Activated naive CD4-positive, alpha-beta T cell treated with anti-CD3 and anti-CD28 coated beads, Interleukin-2, amount 10 ng/mL, durations not matched to agents 7 days and 5 days (primary cell): ENCODE results near the gene KIAA1549.
"Not testable (repeated sequence)": the region's sequence is repeated elsewhere in the genome, so short reads cannot be mapped to it uniquely, and the experiment has no call there.

Experiments
- CTCF ChIA-PET: fragments of 350-600 bp; sonication (Branson Sonifier 250); formaldehyde crosslinking; loops from one replicate; lab custom pipeline; 2021; ENCODE audit warnings: antibody characterized with exemption; lab: Charles Lee
- DNase-seq: peaks from one replicate; pipeline ENCODE4 v3.0.0-alpha.2; 2020
- H3K27ac Mint-ChIP-seq: one replicate; pipeline ENCODE4 v1.8.0; 2021; ENCODE audit warnings: mild to moderate bottlenecking, moderate library complexity, mixed read lengths
- H3K27me3 Mint-ChIP-seq: one replicate; pipeline ENCODE4 v1.8.0; 2021; ENCODE audit warnings: mild to moderate bottlenecking, mixed read lengths
- H3K36me3 Mint-ChIP-seq: one replicate; pipeline ENCODE4 v1.8.0; 2021; ENCODE audit warnings: mixed read lengths
- H3K4me1 Mint-ChIP-seq: one replicate; pipeline ENCODE4 v1.8.0; 2021; ENCODE audit warnings: mixed read lengths
- H3K4me3 Mint-ChIP-seq: one replicate; pipeline ENCODE4 v1.8.0; 2021; ENCODE audit warnings: mild to moderate bottlenecking, moderate library complexity, mixed read lengths
- H3K9me3 Mint-ChIP-seq: one replicate; pipeline ENCODE4 v1.8.0; 2021; ENCODE audit warnings: mixed read lengths

KIAA1549 gene

GRCh38 chr7:138822867-138823535 is 158.2 kb downstream of the KIAA1549 start:
- no peak overlapping the region for H3K4me3 Mint-ChIP-seq
- CTCF ChIA-PET, result no interaction called here
- DNase-seq, result no peak
- H3K27ac Mint-ChIP-seq, result no peak overlapping the region
- no peaks in the 10 kb centered on the region for H3K36me3 Mint-ChIP-seq
- H3K4me1 Mint-ChIP-seq, result peaks cover 13% of the 10 kb centered on the region
- no peaks in the 10 kb centered on the region for H3K27me3 Mint-ChIP-seq
- H3K9me3 Mint-ChIP-seq, result no peaks in the 10 kb centered on the region

- CTCF ChIA-PET, result no interaction called here
- H3K9me3 Mint-ChIP-seq, result no peaks in the 10 kb centered on the region
- no peaks in the 10 kb centered on the region for H3K36me3 Mint-ChIP-seq
- no peak for DNase-seq
- no peak overlapping the region for H3K27ac Mint-ChIP-seq
- H3K4me3 Mint-ChIP-seq, result no peak overlapping the region
- H3K4me1 Mint-ChIP-seq, result peaks cover 14% of the 10 kb centered on the region
- no peaks in the 10 kb centered on the region for H3K27me3 Mint-ChIP-seq
Measured at GRCh38 chr7:138821912-138822311, 159.3 kb downstream of the KIAA1549 start.

- no peak overlapping the region for H3K4me3 Mint-ChIP-seq
- H3K27me3 Mint-ChIP-seq, result no peaks in the 10 kb centered on the region
- H3K9me3 Mint-ChIP-seq, result no peaks in the 10 kb centered on the region
- CTCF ChIA-PET, result no interaction called here
- peaks cover 2% of the 10 kb centered on the region for H3K36me3 Mint-ChIP-seq
- H3K4me1 Mint-ChIP-seq, result peaks cover 16% of the 10 kb centered on the region
- H3K27ac Mint-ChIP-seq, result no peak overlapping the region
- DNase-seq, result no peak
Measured at GRCh38 chr7:138819625-138820024, 161.6 kb downstream of the KIAA1549 start.

DNA sequence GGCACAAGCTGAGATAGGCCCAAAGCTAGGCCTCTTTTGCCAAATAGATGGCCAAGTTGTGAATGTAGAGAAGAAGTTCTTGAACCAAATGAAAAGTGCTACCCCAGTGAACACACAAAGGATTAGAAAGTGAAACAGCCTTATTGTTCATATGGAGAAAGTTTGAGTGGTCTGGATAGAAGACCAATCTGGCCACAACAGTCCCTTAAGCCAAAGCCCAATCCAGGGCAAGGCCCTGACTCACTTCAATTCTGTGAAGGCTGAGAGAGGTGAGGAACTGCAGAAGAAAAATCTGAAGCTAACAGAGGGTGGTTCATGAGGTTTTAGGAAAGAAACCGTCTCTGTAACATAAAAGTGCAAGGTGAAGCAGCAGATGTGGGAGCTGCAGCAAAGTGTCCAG is 164.5 kb downstream of the KIAA1549 start:
- no peak for DNase-seq
- peaks cover 38% of the 10 kb centered on the region for H3K4me1 Mint-ChIP-seq
- no peak overlapping the region for H3K4me3 Mint-ChIP-seq
- no peaks in the 10 kb centered on the region for H3K9me3 Mint-ChIP-seq
- CTCF ChIA-PET, result no interaction called here
- H3K27me3 Mint-ChIP-seq, result no peaks in the 10 kb centered on the region
- H3K36me3 Mint-ChIP-seq, result peaks cover 2% of the 10 kb centered on the region
- no peak overlapping the region for H3K27ac Mint-ChIP-seq

DNA sequence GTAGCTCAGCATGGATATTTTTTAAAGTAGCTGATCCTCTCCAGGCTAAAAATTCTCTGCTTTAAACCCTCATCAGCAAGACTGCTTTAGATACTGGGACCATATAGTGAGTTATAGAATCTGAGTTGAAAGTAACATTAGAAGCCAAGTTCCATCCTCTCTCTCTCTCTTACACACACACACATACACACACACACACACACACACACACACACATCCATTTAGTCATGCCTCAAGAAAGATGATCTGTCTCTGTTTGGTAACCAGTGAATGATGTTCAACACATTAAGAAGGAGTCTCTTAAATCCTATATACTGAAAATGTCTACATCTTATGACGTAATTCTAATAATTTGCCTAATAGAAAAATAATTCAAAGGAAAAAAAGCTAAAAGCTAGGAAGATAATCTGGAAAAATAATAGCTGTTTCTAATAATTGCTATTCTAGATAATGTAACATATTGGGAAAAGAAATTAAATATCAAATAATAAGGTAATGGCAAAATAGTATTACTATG is 166.3 kb downstream of the KIAA1549 start:
- DNase-seq, result no peak
- Mint-ChIP-seq H3K27me3 (no peaks in the 10 kb centered on the region), H3K36me3 (peaks cover 2% of the 10 kb centered on the region), H3K27ac (no peak overlapping the region), H3K9me3 (peaks cover 1% of the 10 kb centered on the region), H3K4me3 (peak overlapping the region; percentile 9), H3K4me1 (peaks cover 38% of the 10 kb centered on the region)
- CTCF ChIA-PET, result interaction anchor here (0.7 kb wide), 1 partner anchor 859 kb away, joined by 3 read pairs; no protein-coding TSS in a partner anchor

DNA sequence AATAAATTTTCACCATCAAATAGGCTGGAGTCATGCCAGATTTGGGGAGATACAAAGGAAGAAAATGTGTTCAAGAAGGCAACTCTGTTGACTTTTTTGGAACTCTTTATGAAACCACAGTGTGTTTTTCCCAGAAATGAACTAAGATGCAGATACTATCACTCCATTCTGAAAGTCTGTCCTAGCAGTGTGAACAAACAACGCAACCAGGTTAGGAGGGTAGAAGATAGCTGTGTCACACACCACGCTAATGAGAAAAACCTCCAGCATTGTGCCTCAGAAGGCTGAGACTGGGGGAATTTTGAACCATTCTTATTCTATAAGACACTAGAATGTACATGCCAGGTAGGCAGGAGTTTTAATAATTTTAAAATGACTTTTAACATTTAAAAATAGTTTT is 167.2 kb downstream of the KIAA1549 start:
- peaks cover 1% of the 10 kb centered on the region for H3K9me3 Mint-ChIP-seq
- CTCF ChIA-PET, result interaction anchor here (0.6 to 1.0 kb wide), 2 partner anchors 51 to 77 kb away, joined by 3 to 4 read pairs; no protein-coding TSS in a partner anchor
- peaks cover 2% of the 10 kb centered on the region for H3K36me3 Mint-ChIP-seq
- peak; percentile 24 for DNase-seq
- H3K4me3 Mint-ChIP-seq, result no peak overlapping the region
- H3K27ac Mint-ChIP-seq, result peak overlapping the region; percentile 64
- peaks cover 38% of the 10 kb centered on the region for H3K4me1 Mint-ChIP-seq
- H3K27me3 Mint-ChIP-seq, result no peaks in the 10 kb centered on the region

GRCh38 chr7:138811327-138811726 is 169.9 kb downstream of the KIAA1549 start:
- H3K9me3 Mint-ChIP-seq, H3K27me3 Mint-ChIP-seq, H3K27ac Mint-ChIP-seq, CTCF ChIA-PET, H3K4me3 Mint-ChIP-seq, DNase-seq, H3K36me3 Mint-ChIP-seq: not testable (repeated sequence)
- peaks cover 32% of the 10 kb centered on the region for H3K4me1 Mint-ChIP-seq

GRCh38 chr7:138809346-138809745 is 171.8 kb downstream of the KIAA1549 start:
- Mint-ChIP-seq H3K36me3 (no peaks in the 10 kb centered on the region), H3K4me3 (no peak overlapping the region), H3K4me1 (peaks cover 19% of the 10 kb centered on the region), H3K27me3 (no peaks in the 10 kb centered on the region), H3K9me3 (peaks cover 7% of the 10 kb centered on the region), H3K27ac (no peak overlapping the region)
- DNase-seq, result no peak
- CTCF ChIA-PET, result no interaction called here

DNA sequence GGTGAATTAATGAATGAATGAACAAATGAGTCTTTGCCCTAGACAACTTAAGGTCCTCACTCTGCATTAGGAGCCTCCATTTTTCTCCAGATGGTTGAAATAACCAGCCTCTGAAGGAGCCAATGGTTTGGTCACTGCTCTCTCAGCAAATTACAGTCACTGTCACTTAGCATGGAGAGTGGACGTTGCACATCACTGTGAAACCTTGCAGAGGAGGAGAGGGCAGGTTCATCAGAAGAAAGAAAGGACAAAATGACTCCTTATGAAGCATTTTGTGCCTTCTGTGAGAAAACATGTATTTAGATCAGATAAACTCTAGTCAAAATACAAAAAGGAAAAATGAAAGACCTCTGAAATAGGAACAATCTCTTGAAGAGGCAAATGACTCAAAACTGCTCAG is 176.6 kb downstream of the KIAA1549 start:
- Mint-ChIP-seq H3K36me3 (no peaks in the 10 kb centered on the region), H3K9me3 (peaks cover 5% of the 10 kb centered on the region), H3K4me1 (no peaks in the 10 kb centered on the region), H3K4me3 (no peak overlapping the region), H3K27me3 (peaks cover 9% of the 10 kb centered on the region), H3K27ac (no peak overlapping the region)
- DNase-seq, result no peak
- CTCF ChIA-PET, result no interaction called here

GRCh38 chr7:138802706-138803105 is 178.5 kb downstream of the KIAA1549 start:
- peaks cover 12% of the 10 kb centered on the region for H3K4me1 Mint-ChIP-seq
- no peak overlapping the region for H3K27ac Mint-ChIP-seq
- peaks cover 15% of the 10 kb centered on the region for H3K27me3 Mint-ChIP-seq
- no peaks in the 10 kb centered on the region for H3K36me3 Mint-ChIP-seq
- CTCF ChIA-PET, result no interaction called here
- no peak for DNase-seq
- peaks cover 3% of the 10 kb centered on the region for H3K9me3 Mint-ChIP-seq
- no peak overlapping the region for H3K4me3 Mint-ChIP-seq

DNA sequence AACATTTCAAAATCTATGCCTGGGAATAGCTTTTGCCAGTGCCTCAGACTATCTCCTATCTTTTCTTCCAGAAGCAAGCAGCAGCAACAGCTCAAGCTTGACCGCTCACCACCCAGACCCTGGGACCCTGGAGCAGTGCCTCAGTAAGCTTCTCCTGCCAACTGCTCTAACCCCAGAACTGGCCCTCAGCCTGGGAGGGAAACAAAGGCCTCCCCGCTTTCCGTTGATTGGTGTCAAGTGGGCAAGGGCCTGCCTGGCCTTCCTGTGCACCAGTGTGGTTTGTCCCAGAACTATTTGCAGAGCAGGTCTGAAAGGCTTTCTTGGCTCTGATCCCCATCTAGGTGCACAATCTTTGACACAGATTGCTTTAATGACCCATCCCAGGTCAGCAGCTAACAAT is 179.9 kb downstream of the KIAA1549 start:
- CTCF ChIA-PET, result no interaction called here
- peaks cover 24% of the 10 kb centered on the region for H3K4me1 Mint-ChIP-seq
- no peak overlapping the region for H3K4me3 Mint-ChIP-seq
- no peak overlapping the region for H3K27ac Mint-ChIP-seq
- peaks cover 6% of the 10 kb centered on the region for H3K9me3 Mint-ChIP-seq
- DNase-seq, result no peak
- peaks cover 6% of the 10 kb centered on the region for H3K36me3 Mint-ChIP-seq
- peaks cover 15% of the 10 kb centered on the region for H3K27me3 Mint-ChIP-seq

DNA sequence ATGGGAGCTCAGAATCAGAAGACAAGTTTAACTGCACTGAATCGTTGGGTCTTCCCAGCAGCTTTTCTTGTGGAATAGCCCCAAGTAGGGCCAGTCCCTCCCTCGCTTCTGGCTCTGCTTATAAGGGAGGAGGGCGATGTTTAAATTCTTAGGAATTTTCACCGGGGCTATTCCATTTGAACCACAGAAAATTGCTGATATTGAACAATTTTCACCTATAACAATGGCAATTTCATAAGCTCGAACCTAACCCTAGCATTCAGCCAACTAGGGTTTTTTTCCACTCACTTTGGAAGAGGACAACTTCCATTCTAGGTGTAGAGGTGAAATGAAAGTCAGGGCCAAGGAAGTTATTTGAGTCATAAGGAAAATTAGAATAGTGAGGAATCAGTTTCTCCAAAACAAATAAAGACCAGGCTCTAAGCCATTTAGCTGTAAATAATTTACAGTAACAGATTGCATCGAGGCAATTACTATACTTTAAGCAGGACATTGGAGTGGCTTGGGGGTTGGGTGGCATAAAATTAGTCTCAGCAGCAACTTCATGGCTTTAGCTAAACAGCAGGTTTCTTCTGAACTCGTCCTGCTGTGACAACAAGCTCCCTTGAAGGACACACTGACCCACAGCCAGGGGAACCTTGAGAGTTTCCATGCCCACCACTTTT is 181.7 kb downstream of the KIAA1549 start:
- no peak overlapping the region for H3K27ac Mint-ChIP-seq
- H3K27me3 Mint-ChIP-seq, result peaks cover 15% of the 10 kb centered on the region
- DNase-seq, result no peak
- H3K36me3 Mint-ChIP-seq, result peaks cover 6% of the 10 kb centered on the region
- peaks cover 28% of the 10 kb centered on the region for H3K4me1 Mint-ChIP-seq
- CTCF ChIA-PET, result no interaction called here
- no peak overlapping the region for H3K4me3 Mint-ChIP-seq
- peaks cover 6% of the 10 kb centered on the region for H3K9me3 Mint-ChIP-seq

DNA sequence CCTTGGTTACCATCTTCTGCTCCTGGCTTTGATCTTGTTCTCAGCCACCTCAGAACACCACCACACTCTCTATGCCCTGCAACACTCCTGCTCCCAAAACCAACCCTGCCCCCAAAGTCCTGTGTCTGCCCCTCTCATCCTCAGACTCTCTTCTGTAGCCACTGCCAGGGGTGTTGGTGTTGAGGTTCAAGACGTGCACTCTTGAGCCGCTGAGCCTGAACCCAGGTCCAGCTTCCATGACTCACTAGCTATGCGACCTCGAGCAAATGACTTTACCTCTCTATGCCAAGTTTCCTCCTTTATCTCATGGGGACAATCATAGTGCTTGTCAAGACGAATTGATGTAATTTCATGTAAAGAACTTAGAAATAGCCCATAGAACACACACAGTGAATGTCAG is 182.4 kb downstream of the KIAA1549 start:
- Mint-ChIP-seq H3K4me3 (no peak overlapping the region), H3K4me1 (peaks cover 28% of the 10 kb centered on the region), H3K36me3 (peaks cover 6% of the 10 kb centered on the region), H3K9me3 (peaks cover 6% of the 10 kb centered on the region), H3K27me3 (peaks cover 11% of the 10 kb centered on the region), H3K27ac (no peak overlapping the region)
- DNase-seq, result no peak
- CTCF ChIA-PET, result no interaction called here

DNA sequence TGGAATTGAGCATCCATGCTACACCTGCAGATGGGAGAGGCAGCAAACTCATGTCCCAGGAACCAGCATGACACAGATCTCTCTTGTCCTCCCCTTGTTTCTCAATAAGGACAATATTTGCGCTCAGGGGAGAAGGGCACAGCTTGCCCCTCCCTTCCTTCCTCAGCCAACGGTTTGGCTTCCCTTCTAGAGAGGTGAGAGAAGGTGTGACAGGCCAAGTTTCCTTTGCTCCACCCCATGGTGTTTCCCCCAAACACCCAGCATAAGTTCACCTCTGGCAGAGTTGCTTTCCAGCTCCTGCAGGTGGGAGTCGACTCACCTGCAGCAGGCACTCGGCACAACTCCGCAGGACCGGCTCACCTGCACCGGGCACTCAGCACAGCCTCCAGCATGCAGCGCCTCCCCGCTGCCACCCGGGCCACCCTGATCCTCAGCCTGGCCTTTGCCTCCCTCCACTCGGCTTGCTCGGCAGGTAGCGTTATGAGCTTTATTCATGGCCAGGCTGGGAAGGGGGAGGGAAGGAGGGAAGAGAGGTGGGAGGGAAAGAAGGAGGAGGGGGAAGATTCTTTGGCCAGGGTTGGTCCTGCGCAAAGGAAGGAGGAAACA is 183.4 kb downstream of the KIAA1549 start, which contains the start of the genes ATP6V0A4 and TMEM213:
ATP6V0A4 (minus strand) TSS at position 482 of the 606 bp plus-strand sequence. CDS start 26,949 bp downstream, outside the sequence.
TMEM213 (plus strand) TSS at position 280 of the 606 bp plus-strand sequence; CDS start at position 391, 111 bp downstream.
- DNase-seq, result peak; percentile 30
- CTCF ChIA-PET, result no interaction called here
- H3K4me1 Mint-ChIP-seq, result peaks cover 28% of the 10 kb centered on the region
- no peak within 1 kb of the TSS for H3K4me3 Mint-ChIP-seq
- peaks cover 6% of the 10 kb centered on the region for H3K27me3 Mint-ChIP-seq
- H3K9me3 Mint-ChIP-seq, result peaks cover 6% of the 10 kb centered on the region
- peaks cover 6% of the 10 kb centered on the region for H3K36me3 Mint-ChIP-seq
- H3K27ac Mint-ChIP-seq, result no peak within 1 kb of the TSS
